GM10248 (cell line): ENCODE data around the gene NKAIN4.
"Not testable (repeated sequence)": the region's sequence is repeated elsewhere in the genome, so short reads cannot be mapped to it uniquely, and the experiment has no call there.

Source experiments
- CTCF ChIA-PET: fragments of 300-600 bp; sonication (Branson Sonifier 250); formaldehyde crosslinking; extraction: SDS; loops from one replicate; lab custom pipeline; 2021; ENCODE audit warnings: antibody characterized with exemption; lab: Yijun Ruan, JAX
- POLR2A ChIA-PET: fragments of 350-650 bp; sonication (Branson Sonifier 250); formaldehyde crosslinking; extraction: SDS; loops from one replicate; lab custom pipeline; 2020; ENCODE audit warnings: antibody characterized with exemption; lab: Yijun Ruan, JAX
- DNase-seq: peaks from one replicate; pipeline ENCODE4 v3.0.0; 2012; ENCODE audit errors: extremely low spot score
- CTCF ChIP-seq: IDR thresholded peaks from 2 replicates; pipeline ENCODE4 v1.5.1; 2012; ENCODE audit warnings: mild to moderate bottlenecking, low read depth; ENCODE audit errors: extremely low read depth, missing control alignments, control extremely low read depth

NKAIN4 gene

GRCh38 chr20:63222541-63222940 lies 31.7 kb downstream of the NKAIN4 start:
- ChIA-PET POLR2A (no interaction called here), CTCF (interaction anchor here (0.9 to 4.9 kb wide), 29 partner anchors 9 to 267 kb away, joined by 3 to 76 read pairs (median 8); partner anchors contain the start of genes ARFGAP1, BIRC7 and YTHDF1)
- no peak for DNase-seq
- no peak for TF ChIP-seq CTCF

- POLR2A ChIA-PET, DNase-seq: not testable (repeated sequence)
- CTCF ChIA-PET, result interaction anchor here (1.7 to 1.8 kb wide), 2 partner anchors 12 to 14 kb away, joined by 4 to 6 read pairs; partner anchors contain the start of gene BIRC7
Observed at GRCh38 chr20:63221400-63222053, 32.7 kb downstream of the NKAIN4 start.

- no peak for DNase-seq
- ChIA-PET CTCF (interaction anchor here (1.2 to 1.8 kb wide), 3 partner anchors 13 to 15 kb away, joined by 4 to 6 read pairs (median 4); partner anchors contain the start of gene BIRC7), POLR2A (no interaction called here)
- TF ChIP-seq CTCF, result no peak
Observed at GRCh38 chr20:63220696-63221399, 33.4 kb downstream of the NKAIN4 start.

GRCh38 chr20:63219866-63220521 lies 34.3 kb downstream of the NKAIN4 start:
- CTCF ChIA-PET, result interaction anchor here (1.2 to 1.8 kb wide), 4 partner anchors 8 to 15 kb away, joined by 4 to 8 read pairs (median 5); partner anchors contain the start of gene BIRC7
- no peak for TF ChIP-seq CTCF
- POLR2A ChIA-PET, result no interaction called here
- DNase-seq, result no peak

DNA sequence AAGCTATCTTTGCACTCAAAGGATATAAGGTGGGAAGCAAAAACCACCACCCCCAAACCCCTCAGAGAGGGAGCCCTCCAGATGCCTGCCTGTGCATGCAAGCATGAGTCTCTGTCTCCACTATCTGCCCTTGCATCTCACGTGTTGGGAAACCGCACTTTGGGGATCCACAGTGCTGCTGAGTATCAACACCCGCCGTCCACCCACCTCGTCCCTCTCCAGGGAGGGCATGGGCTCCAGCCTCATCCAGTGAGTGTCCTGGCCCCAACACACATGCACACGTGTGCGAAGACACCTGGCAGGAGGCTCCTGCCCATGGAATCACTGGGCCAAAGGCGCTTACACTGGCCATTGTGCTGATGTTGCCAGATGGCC lies 34.8 kb downstream of the NKAIN4 start:
- POLR2A ChIA-PET, result no interaction called here
- TF ChIP-seq CTCF, result no peak
- CTCF ChIA-PET, result interaction anchor here (1.2 to 1.8 kb wide), 3 partner anchors 9 to 14 kb away, joined by 4 to 8 read pairs (median 4); no protein-coding TSS in a partner anchor
- DNase-seq, result no peak

DNA sequence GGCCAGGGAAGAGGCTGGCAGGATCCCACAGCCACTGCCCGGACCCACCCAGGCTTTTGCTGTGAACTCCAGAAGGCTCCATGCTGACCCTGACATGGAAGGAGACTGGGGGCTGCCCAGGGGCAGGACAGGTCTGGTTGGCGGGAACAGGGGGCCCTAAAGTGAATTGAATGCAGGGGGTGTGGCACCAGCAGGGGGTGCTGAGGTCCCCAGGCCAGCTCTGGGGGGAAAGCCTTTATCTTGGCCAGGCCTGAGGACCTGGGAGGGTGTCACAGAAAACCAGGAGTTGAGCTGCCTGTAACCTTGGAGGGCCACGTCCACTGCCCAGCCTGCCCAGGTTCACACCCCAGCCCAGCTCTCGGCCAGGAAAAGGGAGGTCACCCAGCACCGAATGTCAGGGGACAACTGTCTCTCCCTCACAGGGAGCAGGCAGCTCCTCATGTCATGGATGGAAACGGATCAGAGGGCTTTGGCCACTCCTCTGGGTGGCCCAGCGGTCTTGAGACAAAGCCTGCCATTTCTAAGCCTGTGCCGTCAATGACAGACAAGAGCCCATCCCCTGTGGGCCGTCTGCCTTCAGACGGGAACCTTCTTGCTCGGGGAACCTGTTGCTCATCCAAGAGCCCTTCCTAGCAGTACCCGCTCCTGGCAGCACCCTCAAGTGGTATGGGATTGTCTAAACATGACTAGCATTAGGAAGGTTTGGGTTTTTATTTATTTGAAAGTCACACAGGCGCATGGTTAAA lies 35.4 kb downstream of the NKAIN4 start:
- ChIA-PET POLR2A (no interaction called here), CTCF (interaction anchor here (1.6 kb wide), 1 partner anchor 10 kb away, joined by 8 read pairs; no protein-coding TSS in a partner anchor)
- DNase-seq, result no peak
- no peak for TF ChIP-seq CTCF
